ENCODE measurements around the gene PTPRO.
A peak's percentile ranks its signal among the peaks of the same experiment; 100 is the strongest.

Gene PTPRO

DNA sequence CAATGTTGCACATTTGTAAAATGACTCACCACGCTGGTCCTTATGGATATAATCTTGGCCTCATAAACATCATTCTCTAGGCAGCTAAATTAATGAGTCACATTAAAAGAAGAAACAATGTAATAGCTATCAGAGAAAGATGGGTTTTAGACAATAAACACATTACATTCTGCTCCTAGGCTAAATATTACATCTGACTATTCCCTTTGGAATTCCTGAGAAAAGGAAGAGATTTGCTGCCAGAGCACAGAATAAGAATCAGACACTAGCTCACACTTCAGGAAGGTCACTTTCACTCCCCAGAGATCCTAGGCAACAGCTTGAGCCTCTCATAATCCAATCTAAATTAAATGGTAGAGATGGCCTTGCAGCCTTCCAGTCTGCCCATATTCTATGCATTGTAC, 218.2 kb downstream of the PTPRO start:
- TF ChIP-seq, protein P1, sequence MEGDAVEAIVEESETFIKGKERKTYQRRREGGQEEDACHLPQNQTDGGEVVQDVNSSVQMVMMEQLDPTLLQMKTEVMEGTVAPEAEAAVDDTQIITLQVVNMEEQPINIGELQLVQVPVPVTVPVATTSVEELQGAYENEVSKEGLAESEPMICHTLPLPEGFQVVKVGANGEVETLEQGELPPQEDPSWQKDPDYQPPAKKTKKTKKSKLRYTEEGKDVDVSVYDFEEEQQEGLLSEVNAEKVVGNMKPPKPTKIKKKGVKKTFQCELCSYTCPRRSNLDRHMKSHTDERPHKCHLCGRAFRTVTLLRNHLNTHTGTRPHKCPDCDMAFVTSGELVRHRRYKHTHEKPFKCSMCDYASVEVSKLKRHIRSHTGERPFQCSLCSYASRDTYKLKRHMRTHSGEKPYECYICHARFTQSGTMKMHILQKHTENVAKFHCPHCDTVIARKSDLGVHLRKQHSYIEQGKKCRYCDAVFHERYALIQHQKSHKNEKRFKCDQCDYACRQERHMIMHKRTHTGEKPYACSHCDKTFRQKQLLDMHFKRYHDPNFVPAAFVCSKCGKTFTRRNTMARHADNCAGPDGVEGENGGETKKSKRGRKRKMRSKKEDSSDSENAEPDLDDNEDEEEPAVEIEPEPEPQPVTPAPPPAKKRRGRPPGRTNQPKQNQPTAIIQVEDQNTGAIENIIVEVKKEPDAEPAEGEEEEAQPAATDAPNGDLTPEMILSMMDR (IDR thresholded peaks at IDR 0.05; ENCODE audit: low read depth, low read length) = no peak
- peak; percentile 46 to 51 for DNase-seq (ENCODE audit: low read depth in 2 of 2)
- no peak overlapping the region for H3K4me3 ChIP-seq (replicated peaks in 1 of 2; ENCODE audit: low read depth in 2 of 2, low read length in 2 of 2)

DNA sequence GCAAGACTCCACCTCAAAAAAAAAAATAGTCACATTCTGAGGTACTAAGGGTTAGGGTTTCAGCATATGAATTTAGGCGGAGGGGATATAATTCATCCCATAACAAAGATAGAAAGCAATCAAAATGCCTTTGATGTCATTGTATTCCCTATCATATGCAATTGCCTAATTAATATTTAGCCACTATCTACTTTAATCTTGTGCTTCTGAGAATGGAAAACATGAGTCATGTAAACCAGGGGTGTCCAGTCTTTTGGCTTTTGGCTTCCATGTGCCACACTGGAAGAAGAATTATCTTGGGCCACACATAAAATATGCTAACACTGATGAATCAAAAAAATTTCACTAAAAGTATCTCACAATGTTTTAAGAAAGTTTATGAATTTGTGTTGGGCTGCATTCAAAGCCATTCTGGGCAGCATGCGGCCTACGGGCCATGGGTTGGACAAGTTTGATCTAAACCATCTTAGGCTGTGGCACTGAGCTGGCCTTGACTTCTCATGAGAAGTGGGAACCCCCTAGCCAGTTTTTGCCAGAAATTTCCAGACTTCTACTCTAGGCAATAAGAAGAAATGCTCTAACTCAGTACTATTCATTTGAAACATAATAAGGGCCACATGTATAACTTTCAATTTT, 219.8 kb downstream of the PTPRO start:
- H3K4me3 ChIP-seq (replicated peaks in 1 of 2; ENCODE audit: low read depth in 2 of 2, low read length in 2 of 2) = no peak overlapping the region
- no peak for DNase-seq (ENCODE audit: low read depth in 2 of 2)
- TF ChIP-seq, protein P1 (IDR thresholded peaks at IDR 0.05; ENCODE audit: low read depth, low read length) = no peak

DNA sequence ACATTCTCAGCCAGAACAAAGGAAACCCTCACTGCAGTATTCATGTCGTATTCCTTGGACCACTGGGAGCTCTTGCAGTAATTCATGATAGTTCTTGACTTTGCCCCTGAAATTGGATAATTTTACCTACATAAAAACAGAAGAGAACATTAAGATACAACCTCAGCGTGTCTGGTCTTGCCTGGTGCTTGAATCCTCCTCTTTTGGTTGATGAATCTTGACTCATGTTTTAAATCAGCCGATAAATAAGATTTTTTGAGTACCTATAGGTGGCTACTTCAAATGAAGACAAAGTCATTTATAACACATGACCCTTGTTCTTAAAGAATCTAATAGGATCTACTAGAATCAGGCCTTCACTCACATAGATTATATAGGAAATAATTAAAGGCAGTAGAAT, 221.0 kb downstream of the PTPRO start:
- H3K4me3 ChIP-seq (replicated peaks in 1 of 2; ENCODE audit: low read depth in 2 of 2, low read length in 2 of 2) = no peak overlapping the region
- no peak for DNase-seq (ENCODE audit: low read depth in 2 of 2)
- TF ChIP-seq, protein P1 (IDR thresholded peaks at IDR 0.05; ENCODE audit: low read depth, low read length) = no peak

DNA sequence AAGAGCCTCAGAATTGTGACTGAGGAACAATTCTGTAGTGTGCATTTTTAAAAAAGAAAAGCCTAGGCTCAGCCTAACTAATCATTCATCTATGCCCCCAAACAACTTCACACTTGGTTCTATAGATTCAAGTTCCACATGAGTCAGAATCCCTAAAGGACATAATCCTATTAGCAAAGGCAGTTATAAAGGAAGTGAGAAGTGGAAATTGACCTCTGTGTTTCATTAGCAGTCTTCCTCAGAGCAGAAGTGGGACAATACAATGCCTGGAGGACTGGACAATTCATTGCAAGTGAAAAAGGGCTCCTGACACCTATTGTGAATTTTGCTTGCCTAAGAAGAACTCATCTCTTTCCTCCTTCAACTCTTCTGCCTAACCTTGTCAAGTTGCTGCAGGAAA, 222.3 kb downstream of the PTPRO start:
- TF ChIP-seq, protein P1 (IDR thresholded peaks at IDR 0.05; ENCODE audit: low read depth, low read length) = no peak
- no peak for DNase-seq (ENCODE audit: low read depth in 2 of 2)
- no peak overlapping the region for H3K4me3 ChIP-seq (replicated peaks in 1 of 2; ENCODE audit: low read depth in 2 of 2, low read length in 2 of 2)

DNA sequence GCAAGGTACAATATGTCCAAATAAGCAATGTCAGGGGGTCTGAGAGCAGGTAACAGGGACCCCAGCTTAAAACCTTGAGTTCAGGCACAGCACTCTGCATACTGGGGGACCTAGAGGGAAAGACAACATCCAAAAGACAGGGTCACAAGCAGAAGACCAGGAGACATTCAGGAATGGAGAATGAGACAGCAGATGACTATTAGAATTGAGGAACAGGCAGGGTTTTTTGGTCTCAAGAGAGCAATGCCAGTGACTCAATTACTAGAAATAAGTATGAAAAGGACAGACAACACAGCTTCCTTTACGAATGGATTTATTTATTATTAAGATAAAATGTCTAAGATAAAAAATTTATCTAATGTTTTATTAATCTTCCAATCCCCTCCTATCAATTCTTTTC, 223.0 kb downstream of the PTPRO start:
- DNase-seq (ENCODE audit: low read depth in 2 of 2) = no peak
- TF ChIP-seq, protein P1 (IDR thresholded peaks at IDR 0.05; ENCODE audit: low read depth, low read length) = no peak
- H3K4me3 ChIP-seq (replicated peaks in 1 of 2; ENCODE audit: low read depth in 2 of 2, low read length in 2 of 2) = no peak overlapping the region

DNA sequence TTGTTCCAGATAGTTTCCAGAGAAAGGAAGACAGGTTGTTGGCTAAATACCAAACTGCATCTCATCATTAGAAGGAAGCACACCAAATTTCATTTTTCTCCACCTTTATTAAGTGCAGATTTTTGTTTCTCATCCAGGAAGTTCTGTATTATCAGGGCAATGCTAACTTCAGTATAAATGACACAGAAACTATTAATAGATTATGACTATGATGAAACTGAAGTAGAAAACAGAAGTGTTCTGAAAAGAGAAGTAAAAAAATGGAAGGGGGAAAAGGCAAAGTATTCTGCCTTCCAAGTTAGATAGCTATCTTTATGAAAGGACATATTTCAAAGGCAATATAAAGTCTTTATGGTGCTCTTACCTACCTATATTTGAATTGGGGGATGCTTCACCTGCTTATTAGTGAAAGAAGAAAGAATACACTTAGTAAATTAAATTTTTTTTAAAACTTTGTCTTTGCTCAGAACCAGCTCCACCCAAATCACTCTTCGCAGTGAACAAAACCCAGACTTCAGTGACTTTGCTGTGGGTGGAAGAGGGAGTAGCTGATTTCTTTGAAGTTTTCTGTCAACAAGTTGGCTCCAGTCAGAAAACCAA, 223.9 kb downstream of the PTPRO start:
- TF ChIP-seq, protein P1 (IDR thresholded peaks at IDR 0.05; ENCODE audit: low read depth, low read length) = no peak
- DNase-seq (ENCODE audit: low read depth in 2 of 2) = no peak
- no peak overlapping the region for H3K4me3 ChIP-seq (replicated peaks in 1 of 2; ENCODE audit: low read depth in 2 of 2, low read length in 2 of 2)
